HG03565 (cell line): Measurements from ENCODE around the gene ANKRD60.

Experiments used
- ATAC-seq: cut with Tn5 transposase; IDR thresholded peaks from one replicate; pipeline ENCODE4 v1.9.1; 2021; ENCODE audit warnings: mild to moderate bottlenecking, moderate library complexity; ENCODE audit not compliant: unreplicated experiment

Gene ANKRD60

GRCh38 chr20:58167759-58168158 lies 60.7 kb downstream of the ANKRD60 start:
- no peak for ATAC-seq
